ENCODE measurements around the gene OR2A7.
"Not testable (repeated sequence)": the region's sequence is repeated elsewhere in the genome, so short reads cannot be mapped to it uniquely, and the experiment has no call there.

- TF ChIP-seq CTCF, POLR2AphosphoS5, POLR2A, EP300 (IDR thresholded peaks at IDR 0.05): not testable (repeated sequence)
These were observed 40.6 kb upstream of the OR2A7 start for GRCh38 chr7:144305156-144305555.

Data from suprapubic skin (tissue), 4 donors.